HL-60 (cell line): ENCODE results near the gene SREBF1.

Experiments used
- DNase-seq, 2 experiments: peaks; one replicate each; pipeline ENCODE4 v3.0.0-alpha.2; 2010 to 2020; ENCODE audit warnings: low read depth in 1 of 2, low spot score in 1 of 2
- H3K27ac ChIP-seq: fragments of 250-450 bp; sonication (Bioruptor Pico); replicated peaks from 2 replicates; pipeline ENCODE4 v1.5.1; 2020; ENCODE audit warnings: mild to moderate bottlenecking, moderate library complexity
- H3K27me3 ChIP-seq: fragments of 250-450 bp; sonication (Bioruptor Pico); 2 replicates; pipeline ENCODE4 v1.5.1; 2021; ENCODE audit warnings: mild to moderate bottlenecking, moderate library complexity; ENCODE audit not compliant: insufficient read depth, poor library complexity, severe bottlenecking
- H3K4me3 ChIP-seq: replicated peaks from 2 replicates; pipeline ENCODE4 v1.5.1; 2011; ENCODE audit warnings: mild to moderate bottlenecking, control low read depth, low read length; ENCODE audit not compliant: insufficient read depth
- GABPA ChIP-seq: IDR thresholded peaks from 2 replicates; pipeline ENCODE4 v1.6.1; 2012; ENCODE audit warnings: low read depth
- POLR2AphosphoS5 ChIP-seq: IDR thresholded peaks from 2 replicates; pipeline ENCODE4 v1.6.1; 2012; ENCODE audit warnings: low read depth
- SPI1 ChIP-seq: IDR thresholded peaks from 2 replicates; pipeline ENCODE4 v1.6.1; 2012; ENCODE audit warnings: low read depth, mild to moderate bottlenecking, borderline replicate concordance
- TF ChIP-seq, protein P1 (sequence below): IDR thresholded peaks from one replicate; pipeline ENCODE4 v1.5.1; 2011; ENCODE audit warnings: low read length, control low read depth, inconsistent platforms; ENCODE audit not compliant: insufficient read depth
- TF ChIP-seq, protein P2 (sequence below): IDR thresholded peaks from 2 replicates; pipeline ENCODE4 v1.6.1; 2012; ENCODE audit warnings: low read depth; ENCODE audit not compliant: insufficient replicate concordance

Gene SREBF1

DNA sequence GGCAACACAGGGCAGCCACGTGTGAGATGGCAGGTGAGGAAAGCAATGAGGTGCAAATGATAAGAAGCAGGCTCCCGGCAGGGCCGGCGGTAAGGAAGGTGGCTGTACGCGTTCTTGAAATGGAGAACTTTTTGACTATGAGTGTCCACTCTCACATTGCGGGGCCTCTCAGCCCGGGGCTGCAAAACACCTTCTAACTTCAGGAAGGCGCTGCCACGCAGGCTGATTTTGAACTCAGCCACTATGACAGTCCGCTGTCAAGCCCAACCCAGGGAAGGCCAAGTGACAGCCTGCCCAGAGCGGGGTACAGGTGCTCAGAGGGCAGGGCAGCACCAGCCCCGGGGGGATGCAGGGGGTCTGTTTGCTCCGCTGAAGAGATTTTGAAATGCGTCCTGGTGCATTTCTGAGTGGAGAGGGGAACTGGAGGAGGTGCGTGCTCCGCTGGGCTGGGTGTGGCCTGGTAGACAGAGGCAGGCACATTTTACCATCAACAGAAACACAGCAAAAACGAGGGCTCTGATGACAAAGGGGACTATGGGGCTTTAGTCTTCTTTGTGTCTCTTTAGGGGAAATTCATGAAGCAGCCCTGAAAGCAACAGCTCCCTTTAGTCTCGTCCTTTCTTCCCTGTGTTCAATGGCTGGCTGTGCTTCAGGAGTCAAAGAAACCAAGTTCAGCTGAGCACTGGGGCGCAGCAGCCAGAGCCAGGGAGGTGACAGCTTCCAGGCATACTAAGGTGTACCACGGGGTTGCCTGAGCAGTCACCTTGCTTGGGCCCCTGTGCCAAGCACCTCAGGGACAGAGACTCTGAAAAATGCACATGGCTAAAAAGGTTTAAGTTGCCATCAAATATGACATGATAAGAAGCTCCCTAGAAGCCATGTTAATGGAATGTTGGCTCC is 14.6 kb upstream of the SREBF1 start:
- Histone ChIP-seq H3K4me3 (no peak overlapping the region), H3K27ac (no peak overlapping the region)
- DNase-seq, result no peak

GRCh38 chr17:17849845-17850373 is 13.1 kb upstream of the SREBF1 start:
- TF ChIP-seq POLR2AphosphoS5, result no peak
- TF ChIP-seq, protein P1, sequence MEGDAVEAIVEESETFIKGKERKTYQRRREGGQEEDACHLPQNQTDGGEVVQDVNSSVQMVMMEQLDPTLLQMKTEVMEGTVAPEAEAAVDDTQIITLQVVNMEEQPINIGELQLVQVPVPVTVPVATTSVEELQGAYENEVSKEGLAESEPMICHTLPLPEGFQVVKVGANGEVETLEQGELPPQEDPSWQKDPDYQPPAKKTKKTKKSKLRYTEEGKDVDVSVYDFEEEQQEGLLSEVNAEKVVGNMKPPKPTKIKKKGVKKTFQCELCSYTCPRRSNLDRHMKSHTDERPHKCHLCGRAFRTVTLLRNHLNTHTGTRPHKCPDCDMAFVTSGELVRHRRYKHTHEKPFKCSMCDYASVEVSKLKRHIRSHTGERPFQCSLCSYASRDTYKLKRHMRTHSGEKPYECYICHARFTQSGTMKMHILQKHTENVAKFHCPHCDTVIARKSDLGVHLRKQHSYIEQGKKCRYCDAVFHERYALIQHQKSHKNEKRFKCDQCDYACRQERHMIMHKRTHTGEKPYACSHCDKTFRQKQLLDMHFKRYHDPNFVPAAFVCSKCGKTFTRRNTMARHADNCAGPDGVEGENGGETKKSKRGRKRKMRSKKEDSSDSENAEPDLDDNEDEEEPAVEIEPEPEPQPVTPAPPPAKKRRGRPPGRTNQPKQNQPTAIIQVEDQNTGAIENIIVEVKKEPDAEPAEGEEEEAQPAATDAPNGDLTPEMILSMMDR, result no peak
- TF ChIP-seq, protein P2, sequence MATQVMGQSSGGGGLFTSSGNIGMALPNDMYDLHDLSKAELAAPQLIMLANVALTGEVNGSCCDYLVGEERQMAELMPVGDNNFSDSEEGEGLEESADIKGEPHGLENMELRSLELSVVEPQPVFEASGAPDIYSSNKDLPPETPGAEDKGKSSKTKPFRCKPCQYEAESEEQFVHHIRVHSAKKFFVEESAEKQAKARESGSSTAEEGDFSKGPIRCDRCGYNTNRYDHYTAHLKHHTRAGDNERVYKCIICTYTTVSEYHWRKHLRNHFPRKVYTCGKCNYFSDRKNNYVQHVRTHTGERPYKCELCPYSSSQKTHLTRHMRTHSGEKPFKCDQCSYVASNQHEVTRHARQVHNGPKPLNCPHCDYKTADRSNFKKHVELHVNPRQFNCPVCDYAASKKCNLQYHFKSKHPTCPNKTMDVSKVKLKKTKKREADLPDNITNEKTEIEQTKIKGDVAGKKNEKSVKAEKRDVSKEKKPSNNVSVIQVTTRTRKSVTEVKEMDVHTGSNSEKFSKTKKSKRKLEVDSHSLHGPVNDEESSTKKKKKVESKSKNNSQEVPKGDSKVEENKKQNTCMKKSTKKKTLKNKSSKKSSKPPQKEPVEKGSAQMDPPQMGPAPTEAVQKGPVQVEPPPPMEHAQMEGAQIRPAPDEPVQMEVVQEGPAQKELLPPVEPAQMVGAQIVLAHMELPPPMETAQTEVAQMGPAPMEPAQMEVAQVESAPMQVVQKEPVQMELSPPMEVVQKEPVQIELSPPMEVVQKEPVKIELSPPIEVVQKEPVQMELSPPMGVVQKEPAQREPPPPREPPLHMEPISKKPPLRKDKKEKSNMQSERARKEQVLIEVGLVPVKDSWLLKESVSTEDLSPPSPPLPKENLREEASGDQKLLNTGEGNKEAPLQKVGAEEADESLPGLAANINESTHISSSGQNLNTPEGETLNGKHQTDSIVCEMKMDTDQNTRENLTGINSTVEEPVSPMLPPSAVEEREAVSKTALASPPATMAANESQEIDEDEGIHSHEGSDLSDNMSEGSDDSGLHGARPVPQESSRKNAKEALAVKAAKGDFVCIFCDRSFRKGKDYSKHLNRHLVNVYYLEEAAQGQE, result no peak
- DNase-seq, result peak in 1 of 2 experiments; percentile 62
- peak overlapping the region; percentile 75 for H3K27ac ChIP-seq

More for the DNA sequence above, 14.6 kb upstream of the SREBF1 start:
- no peaks in the 10 kb centered on the region for H3K27me3 ChIP-seq
- no peak for TF ChIP-seq POLR2AphosphoS5
- TF ChIP-seq GABPA, result no peak
- TF ChIP-seq, protein P2, result no peak
- TF ChIP-seq, protein P1, result no peak
- TF ChIP-seq SPI1, result no peak

DNA sequence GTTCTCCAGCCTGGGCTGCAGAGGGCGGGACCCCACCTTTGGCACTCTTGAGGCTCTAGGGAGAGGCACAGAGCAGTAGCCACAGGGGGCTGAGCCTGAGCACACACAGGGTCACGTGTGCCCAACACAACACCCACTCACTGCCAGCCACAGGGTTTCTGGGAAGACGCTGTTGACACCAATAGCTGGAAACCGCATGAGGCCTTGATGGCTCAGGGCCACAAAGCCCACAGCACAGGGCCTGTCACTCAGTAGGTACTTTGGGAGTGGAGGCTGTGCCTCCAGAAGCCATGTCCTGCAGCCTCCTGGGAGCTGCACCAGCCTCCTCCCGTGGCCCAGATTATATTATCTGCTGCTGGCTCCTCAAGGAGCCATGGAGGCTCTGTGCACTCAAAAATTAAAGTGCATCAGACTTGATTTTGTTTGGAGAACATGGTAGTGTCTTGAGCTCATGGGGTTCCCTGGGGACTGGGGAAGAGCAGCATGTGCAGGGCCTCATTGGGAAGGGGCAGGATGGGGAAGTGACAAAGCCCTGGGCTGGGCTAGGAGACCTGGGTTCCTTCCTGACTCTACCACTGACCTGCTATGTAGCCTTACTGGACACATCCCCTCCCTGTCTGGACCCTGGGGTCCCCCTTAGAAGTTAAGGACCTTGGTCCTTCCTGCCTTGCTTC is 12.5 kb upstream of the SREBF1 start:
- H3K27ac ChIP-seq, result peak overlapping the region; percentile 75
- H3K27me3 ChIP-seq, result no peaks in the 10 kb centered on the region
- peak in 1 of 2 experiments; percentile 72 for DNase-seq
- no peak for TF ChIP-seq GABPA
- peak; percentile 62; the same call in 1 of the 2 replicates for TF ChIP-seq SPI1
- H3K4me3 ChIP-seq, result no peak overlapping the region

More at GRCh38 chr17:17849845-17850373, 13.1 kb upstream of the SREBF1 start:
- Histone ChIP-seq H3K4me3 (no peak overlapping the region), H3K27me3 (no peaks in the 10 kb centered on the region)
